ENCODE measurements around the gene NELFA.

NELFA gene

GRCh38 chr4:2044542-2045517 lies 36.1 kb upstream of the NELFA start:
- H2AFZ ChIP-seq (ENCODE audit: low read depth, low read length), result no peak overlapping the region
- H3K9me3 ChIP-seq (ENCODE audit: insufficient read depth, low read length), result no peaks in the 10 kb centered on the region
- H4K20me1 ChIP-seq (ENCODE audit: insufficient read depth, low read length), result peaks cover 3% of the 10 kb centered on the region; the same call in 1 of the 2 replicates
- no peak overlapping the region for H3K9ac ChIP-seq (ENCODE audit: low read length)
- H3K27me3 ChIP-seq (ENCODE audit: low read depth, low read length), result no peaks in the 10 kb centered on the region
- TF ChIP-seq CTCF (IDR thresholded peaks at IDR 0.05; ENCODE audit: low read depth, low read length) (no peak), EZH2phosphoT487 (IDR thresholded peaks at IDR 0.05; ENCODE audit: low read depth) (no peak)
- no peak overlapping the region for H3K4me2 ChIP-seq (ENCODE audit: low read length)
- H3K79me2 ChIP-seq (ENCODE audit: low read length), result no peaks in the 10 kb centered on the region; the same call in 1 of the 2 replicates
- 0 out of 2 replicates have a peak, but pooled peaks cover 2% of the 10 kb centered on the region for H3K4me1 ChIP-seq (ENCODE audit: low read length)
- H3K4me3 ChIP-seq (ENCODE audit: low read length), result no peak overlapping the region
- H3K36me3 ChIP-seq (replicated peaks; ENCODE audit: low read depth, low read length), result no peaks in the 10 kb centered on the region
- no peak overlapping the region for H3K27ac ChIP-seq (ENCODE audit: low read length)

- no peaks in the 10 kb centered on the region for H3K27me3 ChIP-seq (ENCODE audit: low read depth, low read length)
- no peaks in the 10 kb centered on the region for H3K9me3 ChIP-seq (ENCODE audit: insufficient read depth, low read length)
- H3K36me3 ChIP-seq (replicated peaks; ENCODE audit: low read depth, low read length), result no peaks in the 10 kb centered on the region
- H4K20me1 ChIP-seq (ENCODE audit: insufficient read depth, low read length), result peaks cover 3% of the 10 kb centered on the region; the same call in 1 of the 2 replicates
- TF ChIP-seq EZH2phosphoT487 (IDR thresholded peaks at IDR 0.05; ENCODE audit: low read depth) (no peak), CTCF (IDR thresholded peaks at IDR 0.05; ENCODE audit: low read depth, low read length) (no peak)
- no peak overlapping the region for H3K9ac ChIP-seq (ENCODE audit: low read length)
- H3K79me2 ChIP-seq (ENCODE audit: low read length), result no peaks in the 10 kb centered on the region; the same call in 1 of the 2 replicates
- H2AFZ ChIP-seq (ENCODE audit: low read depth, low read length), result no peak overlapping the region
- 0 out of 2 replicates have a peak, but pooled peaks cover 2% of the 10 kb centered on the region for H3K4me1 ChIP-seq (ENCODE audit: low read length)
- H3K4me2 ChIP-seq (ENCODE audit: low read length), result no peak overlapping the region
- no peak overlapping the region for H3K27ac ChIP-seq (ENCODE audit: low read length)
- no peak overlapping the region for H3K4me3 ChIP-seq (ENCODE audit: low read length)
Measured at GRCh38 chr4:2044119-2044485, 35.3 kb upstream of the NELFA start.

- Histone ChIP-seq H3K4me1 (ENCODE audit: low read length) (0 out of 2 replicates have a peak, but pooled peaks cover 2% of the 10 kb centered on the region), H3K4me2 (ENCODE audit: low read length) (no peak overlapping the region), H3K27me3 (ENCODE audit: low read depth, low read length) (no peaks in the 10 kb centered on the region), H3K36me3 (replicated peaks; ENCODE audit: low read depth, low read length) (no peaks in the 10 kb centered on the region), H3K9ac (ENCODE audit: low read length) (no peak overlapping the region), H3K4me3 (ENCODE audit: low read length) (no peak overlapping the region), H3K27ac (ENCODE audit: low read length) (no peak overlapping the region), H2AFZ (ENCODE audit: low read depth, low read length) (no peak overlapping the region), H3K9me3 (ENCODE audit: insufficient read depth, low read length) (no peaks in the 10 kb centered on the region), H3K79me2 (ENCODE audit: low read length) (no peaks in the 10 kb centered on the region; the same call in 1 of the 2 replicates), H4K20me1 (ENCODE audit: insufficient read depth, low read length) (peaks cover 3% of the 10 kb centered on the region; the same call in 1 of the 2 replicates)
- no peak for TF ChIP-seq EZH2phosphoT487 (IDR thresholded peaks at IDR 0.05; ENCODE audit: low read depth)
- no peak for TF ChIP-seq CTCF (IDR thresholded peaks at IDR 0.05; ENCODE audit: low read depth, low read length)
Measured at GRCh38 chr4:2043396-2044118, 34.8 kb upstream of the NELFA start.

All from OCI-LY3 (cell line).